Neural progenitor cell (in vitro differentiated cells): ENCODE measurements around the gene SMARCAD1.

Experiments used
- CTCF ChIP-seq: fragments of 200-600 bp; sonication (generic); IDR thresholded peaks from 2 replicates; pipeline ENCODE4 v1.5.1; 2017; ENCODE audit warnings: antibody characterized with exemption, mild to moderate bottlenecking
- EZH2 ChIP-seq: fragments of 200-600 bp; sonication (generic); IDR thresholded peaks from 2 replicates; pipeline ENCODE4 v1.6.1; 2017; ENCODE audit warnings: antibody characterized with exemption, mild to moderate bottlenecking, moderate library complexity
- EZH2phosphoT487 ChIP-seq: fragments of 200-600 bp; sonication (generic); IDR thresholded peaks from 2 replicates; pipeline ENCODE4 v1.6.1; 2017; ENCODE audit warnings: antibody characterized with exemption

DNA sequence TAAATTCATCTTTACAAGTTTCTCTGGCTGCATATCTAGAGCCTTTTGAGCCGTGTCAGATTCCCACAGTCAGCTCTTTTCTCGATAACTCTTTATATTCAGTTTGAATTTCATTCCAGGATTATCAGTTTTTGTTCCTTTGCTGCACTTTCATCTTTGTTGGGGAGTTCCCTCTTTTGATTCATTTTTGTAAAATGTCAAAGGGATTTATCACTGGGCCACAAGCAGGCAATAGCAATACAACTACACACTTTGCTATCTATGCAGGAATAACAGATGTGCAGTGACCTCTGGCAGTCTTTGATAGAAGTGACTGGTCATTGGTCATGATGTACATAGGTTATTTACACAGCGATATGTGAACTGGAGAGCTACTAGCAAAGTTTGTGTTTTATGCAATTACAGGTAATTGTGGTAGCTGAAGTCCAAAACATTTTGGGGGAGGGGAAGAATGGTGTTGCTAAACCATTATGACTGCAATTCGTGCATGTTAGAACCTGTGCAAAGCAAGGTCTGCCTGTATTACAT, 91.1 kb downstream of the SMARCAD1 start:
- TF ChIP-seq CTCF (no peak), EZH2phosphoT487 (no peak), EZH2 (no peak)
